ENCODE measurements around the gene LGR5. TPM values are rescaled to one million over a fixed set of nuclear protein-coding genes. Genes with fewer than 3 reads are reported as not detected.
"Not testable (repeated sequence)": the region's sequence is repeated elsewhere in the genome, so short reads cannot be mapped to it uniquely, and the experiment has no call there.

Gene LGR5
- total RNA-seq, 1 donor from 2014 or later = 1.5 TPM

GRCh38 chr12:71552728-71553501 lies 113.3 kb downstream of the LGR5 start:
- intact Hi-C loops (cut with DNase I) = no loop called here
- Histone ChIP-seq H3K4me3 (no peak overlapping the region), H3K27me3 (no peaks in the 10 kb centered on the region), H3K4me1 (no peaks in the 10 kb centered on the region), H3K27ac (no peak overlapping the region), H3K9me3 (no peaks in the 10 kb centered on the region), H3K36me3 (no peaks in the 10 kb centered on the region)
- DNase-seq (ENCODE audit: low spot score in 2 of 2) = no peak
- no peak for TF ChIP-seq CTCF (IDR thresholded peaks at IDR 0.05)

GRCh38 chr12:71555191-71555590 lies 115.6 kb downstream of the LGR5 start:
- H3K36me3 ChIP-seq = no peaks in the 10 kb centered on the region
- no peaks in the 10 kb centered on the region for H3K4me1 ChIP-seq
- H3K4me3 ChIP-seq = no peak overlapping the region
- intact Hi-C loops (cut with DNase I) = no loop called here
- TF ChIP-seq CTCF (IDR thresholded peaks at IDR 0.05) = no peak
- H3K27me3 ChIP-seq = no peaks in the 10 kb centered on the region
- H3K9me3 ChIP-seq = no peaks in the 10 kb centered on the region
- no peak for DNase-seq (ENCODE audit: low spot score in 2 of 2)
- no peak overlapping the region for H3K27ac ChIP-seq

DNA sequence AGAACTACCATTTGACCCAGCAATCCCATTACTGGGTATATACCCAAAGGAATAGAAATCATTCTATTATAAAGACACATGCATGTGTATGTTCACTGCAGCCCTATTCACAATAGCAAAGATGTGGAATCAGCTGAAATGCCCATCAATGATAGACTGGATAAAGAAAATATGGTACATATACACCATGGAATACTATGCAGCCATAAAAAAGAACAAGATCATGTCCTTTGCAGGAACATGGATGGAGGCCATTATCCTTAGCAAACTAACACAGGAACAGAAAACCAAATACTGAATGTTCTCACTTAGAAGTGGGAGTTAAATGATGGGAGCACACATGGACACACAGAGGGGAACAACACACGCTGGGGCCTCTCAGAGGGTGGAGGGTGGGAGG lies 116.2 kb downstream of the LGR5 start:
- H3K4me3 ChIP-seq; H3K4me1 ChIP-seq; H3K36me3 ChIP-seq; H3K27ac ChIP-seq; DNase-seq (ENCODE audit: low spot score in 2 of 2); H3K9me3 ChIP-seq; H3K27me3 ChIP-seq; intact Hi-C loops (cut with DNase I): not testable (repeated sequence)

- H3K9me3 ChIP-seq = no peaks in the 10 kb centered on the region
- no peaks in the 10 kb centered on the region for H3K27me3 ChIP-seq
- H3K4me1 ChIP-seq = no peaks in the 10 kb centered on the region
- intact Hi-C loops (cut with DNase I) = no loop called here
- no peak for TF ChIP-seq CTCF (IDR thresholded peaks at IDR 0.05)
- no peak overlapping the region for H3K4me3 ChIP-seq
- H3K27ac ChIP-seq = no peak overlapping the region
- no peaks in the 10 kb centered on the region for H3K36me3 ChIP-seq
- DNase-seq (ENCODE audit: low spot score in 2 of 2) = no peak
Measured at GRCh38 chr12:71556448-71556847, 116.8 kb downstream of the LGR5 start.

GRCh38 chr12:71556875-71557274 lies 117.3 kb downstream of the LGR5 start:
- DNase-seq (ENCODE audit: low spot score in 2 of 2) = no peak
- H3K4me3 ChIP-seq = no peak overlapping the region
- no peaks in the 10 kb centered on the region for H3K27me3 ChIP-seq
- TF ChIP-seq CTCF (IDR thresholded peaks at IDR 0.05) = no peak
- intact Hi-C loops (cut with DNase I) = no loop called here
- no peaks in the 10 kb centered on the region for H3K36me3 ChIP-seq
- H3K27ac ChIP-seq = no peak overlapping the region
- no peaks in the 10 kb centered on the region for H3K9me3 ChIP-seq
- no peaks in the 10 kb centered on the region for H3K4me1 ChIP-seq

GRCh38 chr12:71558445-71558844 lies 118.8 kb downstream of the LGR5 start:
- no peak overlapping the region for H3K27ac ChIP-seq
- intact Hi-C loops (cut with DNase I) = no loop called here
- TF ChIP-seq CTCF (IDR thresholded peaks at IDR 0.05) = no peak

More at GRCh38 chr12:71558445-71558844, 118.8 kb downstream of the LGR5 start:
- Histone ChIP-seq H3K36me3 (no peaks in the 10 kb centered on the region), H3K9me3 (no peaks in the 10 kb centered on the region), H3K4me1 (no peaks in the 10 kb centered on the region), H3K4me3 (no peak overlapping the region), H3K27me3 (no peaks in the 10 kb centered on the region)
- DNase-seq (ENCODE audit: low spot score in 2 of 2) = no peak

All from ascending aorta (tissue), 2 donors.